Natural killer cell (primary cell): Measurements from ENCODE around the gene RAB4B. TPM values are rescaled to one million over a fixed set of nuclear protein-coding genes. Genes with fewer than 3 reads are reported as not detected.

ENCODE experiments used
- ATAC-seq, 3 donors: fragments of 150-1000 bp in 2 of 3; fragments of 200-7000 bp in 1 of 3; cut with Tn5 transposase; 1 replicate in 1 of 3; 2 replicates in 2 of 3; pipeline ENCODE4 v1.10.0; 2021; ENCODE audit warnings: mild to moderate bottlenecking in 2 of 3, moderate library complexity in 2 of 3
- DNase-seq, 2 donors: peaks; one replicate each; pipeline versions ENCODE4 v3.0.0 to v3.0.0-alpha.2; 2013 to 2021; ENCODE audit warnings: mixed read lengths in 1 of 2
- H3K27ac ChIP-seq: one replicate; pipeline ENCODE4 v1.5.1; 2013; ENCODE audit warnings: mild to moderate bottlenecking, low read length
- H3K27me3 ChIP-seq: one replicate; pipeline ENCODE4 v1.6.1; 2013; ENCODE audit warnings: low read length; ENCODE audit not compliant: control insufficient read depth, insufficient read depth
- H3K36me3 ChIP-seq: one replicate; pipeline ENCODE4 v1.6.1; 2013; ENCODE audit warnings: low read length; ENCODE audit not compliant: control insufficient read depth, insufficient read depth
- H3K4me1 ChIP-seq: one replicate; pipeline ENCODE4 v1.6.1; 2013; ENCODE audit warnings: low read length; ENCODE audit not compliant: control insufficient read depth, insufficient read depth
- H3K4me3 ChIP-seq: one replicate; pipeline ENCODE4 v1.5.1; 2013; ENCODE audit warnings: low read length
- H3K9me3 ChIP-seq: one replicate; pipeline ENCODE4 v1.6.1; 2013; ENCODE audit warnings: low read length; ENCODE audit not compliant: control insufficient read depth, insufficient read depth
- H3K27ac Mint-ChIP-seq, 2 donors: one replicate each; pipeline ENCODE4 v1.8.0; 2022; ENCODE audit warnings: mild to moderate bottlenecking in 2 of 2, mixed read lengths in 2 of 2, moderate library complexity in 1 of 2
- H3K27me3 Mint-ChIP-seq, 2 donors: one replicate each; pipeline ENCODE4 v1.8.0; 2022; ENCODE audit warnings: low read depth in 2 of 2, mixed read lengths in 2 of 2
- H3K36me3 Mint-ChIP-seq: one replicate; pipeline ENCODE4 v1.8.0; 2022; ENCODE audit warnings: mixed read lengths
- H3K4me1 Mint-ChIP-seq, 2 donors: one replicate each; pipeline ENCODE4 v1.8.0; 2022; ENCODE audit warnings: mixed read lengths in 2 of 2
- H3K4me3 Mint-ChIP-seq: one replicate; pipeline ENCODE4 v1.8.0; 2022; ENCODE audit warnings: mild to moderate bottlenecking, moderate library complexity, mixed read lengths
- H3K9me3 Mint-ChIP-seq, 2 donors: one replicate each; pipeline ENCODE4 v1.8.0; 2022; ENCODE audit warnings: mixed read lengths in 2 of 2
- CTCF ChIP-seq: fragments of 200-600 bp; IDR thresholded peaks from one replicate; pipeline ENCODE4 v1.8.0; 2022; ENCODE audit warnings: antibody characterized with exemption
- WGBS: methylation state at CpG from one replicate; pipeline ENCODE4 v1.1.7; 2013; ENCODE audit warnings: missing lambda C conversion rate; ENCODE audit not compliant: insufficient coverage; 5-methylcytosine and 5-hydroxymethylcytosine counted together
- intact Hi-C: fragments of 100-400 bp; cut with micrococcal nuclease; formaldehyde crosslinking; loops from one replicate; pipeline ENCODE4 v1.14.2; 2022
- total RNA-seq, 4 donors: library from RNA; stranded (reverse); fragments of 120-200 nt in 1 of 4; gene quantifications; one replicate each; pipeline versions ENCODE4 v1.2.3 to v1.2.4, GENCODE V29; 2013 to 2022

RAB4B gene
- total RNA-seq, 3 donors from 2014 or later (not counting 1 experiment from before 2014, with no cell fraction given) = 97.8 to 99.8 (median 98.6) TPM

- no peaks in the 10 kb centered on the region for H3K27me3 ChIP-seq
- peak overlapping the region; percentile 95 for H3K4me3 Mint-ChIP-seq
- H3K9me3 Mint-ChIP-seq = no peaks in the 10 kb centered on the region
- no peak overlapping the region for H3K27ac ChIP-seq
- peaks cover 70 to 79% of the 10 kb centered on the region in 2 donors for H3K4me1 Mint-ChIP-seq
- no peaks in the 10 kb centered on the region for H3K9me3 ChIP-seq
- peak overlapping the region; percentile 100 for H3K27ac Mint-ChIP-seq
- no peak for ATAC-seq
- intact Hi-C loops = no loop called here
- H3K4me3 ChIP-seq = no peak overlapping the region
- peaks cover 21% of the 10 kb centered on the region for H3K36me3 ChIP-seq
- no peaks in the 10 kb centered on the region for H3K36me3 Mint-ChIP-seq
- DNase-seq = no peak
- peaks cover 73% of the 10 kb centered on the region for H3K4me1 ChIP-seq
- no peak for TF ChIP-seq CTCF
- H3K27me3 Mint-ChIP-seq = no peaks in the 10 kb centered on the region
- 96% methylated on average over 27 of the region's 27 CpGs for WGBS
Measured at GRCh38 chr19:40800997-40801377, 22.9 kb downstream of the RAB4B start.

- intact Hi-C loops = no loop called here
Measured at GRCh38 chr19:40801426-40802299, 23.6 kb downstream of the RAB4B start.

GRCh38 chr19:40802300-40803169 lies 24.5 kb downstream of the RAB4B start:
- Mint-ChIP-seq H3K27me3 (no peaks in the 10 kb centered on the region), H3K27ac (peak overlapping the region; percentile 96 to 100), H3K4me1 (peaks cover 85 to 92% of the 10 kb centered on the region in 2 donors), H3K9me3 (no peaks in the 10 kb centered on the region), H3K36me3 (no peaks in the 10 kb centered on the region), H3K4me3 (peak overlapping the region; percentile 95)
- H3K4me1 ChIP-seq = peaks cover 86% of the 10 kb centered on the region
- ATAC-seq = no peak
- H3K27me3 ChIP-seq = no peaks in the 10 kb centered on the region
- no peaks in the 10 kb centered on the region for H3K9me3 ChIP-seq
- intact Hi-C loops = no loop called here
- peaks cover 25% of the 10 kb centered on the region for H3K36me3 ChIP-seq
- 49% methylated on average over 11 of the region's 11 CpGs for WGBS
- no peak overlapping the region for H3K4me3 ChIP-seq
- H3K27ac ChIP-seq = peak overlapping the region; percentile 82
- TF ChIP-seq CTCF = no peak
- DNase-seq = peak in 1 of 2 donors; percentile 44

More at GRCh38 chr19:40801426-40802299, 23.6 kb downstream of the RAB4B start:
- ATAC-seq (no peak), DNase-seq (peak in 1 of 2 donors; percentile 29)
- WGBS = 76% methylated on average over 11 of the region's 13 CpGs
- Mint-ChIP-seq H3K27ac (peak overlapping the region; percentile 96 to 100), H3K36me3 (no peaks in the 10 kb centered on the region), H3K9me3 (no peaks in the 10 kb centered on the region), H3K27me3 (no peaks in the 10 kb centered on the region), H3K4me1 (peaks cover 76 to 86% of the 10 kb centered on the region in 2 donors), H3K4me3 (peak overlapping the region; percentile 95)
- Histone ChIP-seq H3K4me3 (no peak overlapping the region), H3K27me3 (no peaks in the 10 kb centered on the region), H3K9me3 (no peaks in the 10 kb centered on the region), H3K4me1 (peaks cover 80% of the 10 kb centered on the region), H3K36me3 (peaks cover 21% of the 10 kb centered on the region), H3K27ac (peak overlapping the region; percentile 82)
- no peak for TF ChIP-seq CTCF
